Osteoblast (primary cell): ENCODE data around the gene SYT8. TPM values are rescaled to one million over a fixed set of nuclear protein-coding genes. Genes with fewer than 3 reads are reported as not detected.
A peak's percentile ranks its signal among the peaks of the same experiment; 100 is the strongest.

Experiments
- DNase-seq: peaks from one replicate; pipeline ENCODE4 v3.0.0; 2011; ENCODE audit warnings: low spot score, mixed read lengths; ENCODE audit not compliant: insufficient read length; ENCODE audit errors: missing footprints
- H2AFZ ChIP-seq: 2 replicates; pipeline ENCODE4 v1.6.0; 2011; ENCODE audit warnings: mild to moderate bottlenecking, low read length
- H3K27ac ChIP-seq: 2 replicates; pipeline ENCODE4 v1.5.1; 2011; ENCODE audit warnings: mild to moderate bottlenecking, low read depth, low read length, moderate library complexity
- H3K27me3 ChIP-seq: 2 replicates; pipeline ENCODE4 v1.6.0; 2012; ENCODE audit warnings: mild to moderate bottlenecking, control low read depth, inconsistent platforms, low read length, moderate library complexity; ENCODE audit not compliant: insufficient read depth
- H3K36me3 ChIP-seq: 2 replicates; pipeline ENCODE4 v1.5.1; 2011; ENCODE audit warnings: mild to moderate bottlenecking, low read length, control low read depth, moderate library complexity; ENCODE audit not compliant: insufficient read depth
- H3K4me1 ChIP-seq: 2 replicates; pipeline ENCODE4 v1.5.1; 2011; ENCODE audit warnings: mild to moderate bottlenecking, low read length, control low read depth, moderate library complexity; ENCODE audit not compliant: insufficient read depth
- H3K4me2 ChIP-seq: 2 replicates; pipeline ENCODE4 v1.6.0; 2011; ENCODE audit warnings: mild to moderate bottlenecking, low read length; ENCODE audit not compliant: insufficient read depth
- H3K4me3 ChIP-seq: fragments of 200-600 bp; sonication (generic); 3 replicates; pipeline ENCODE4 v1.5.1; 2012; ENCODE audit warnings: mild to moderate bottlenecking, low read length, inconsistent platforms; ENCODE audit not compliant: insufficient read depth
- H3K79me2 ChIP-seq: 2 replicates; pipeline ENCODE4 v1.6.0; 2012; ENCODE audit warnings: mild to moderate bottlenecking, low read length, control low read depth, inconsistent platforms; ENCODE audit not compliant: insufficient read depth
- H3K9me3 ChIP-seq: 2 replicates; pipeline ENCODE4 v1.5.1; 2011; ENCODE audit warnings: low read depth, low read length, control low read depth
- H4K20me1 ChIP-seq: 2 replicates; pipeline ENCODE4 v1.6.0; 2012; ENCODE audit warnings: mild to moderate bottlenecking, low read length, control low read depth; ENCODE audit not compliant: insufficient read depth
- CTCF ChIP-seq: IDR thresholded peaks from 2 replicates; pipeline ENCODE4 v1.5.1; 2011; ENCODE audit warnings: mild to moderate bottlenecking, low read depth, low read length, moderate library complexity; ENCODE audit errors: extremely low read depth
- total RNA-seq: library from RNA; depleted of rRNA; stranded (reverse); fragments of >200 nt; gene quantifications from 2 replicates; pipeline ENCODE4 v1.2.3, GENCODE V29; 2012

Gene SYT8
- 0.36 and 0.59 TPM in 2 replicates for total RNA-seq

- no peaks in the 10 kb centered on the region for H4K20me1 ChIP-seq
- peak; percentile 83 for DNase-seq
- H3K9me3 ChIP-seq = no peaks in the 10 kb centered on the region
- H3K4me1 ChIP-seq = peaks cover 6% of the 10 kb centered on the region
- no peak within 1 kb of the TSS for H2AFZ ChIP-seq
- no peaks in the 10 kb centered on the region for H3K79me2 ChIP-seq
- no peak for TF ChIP-seq CTCF
- no peak within 1 kb of the TSS for H3K4me2 ChIP-seq
- H3K27ac ChIP-seq = no peak within 1 kb of the TSS
- no peaks in the 10 kb centered on the region for H3K27me3 ChIP-seq
- H3K4me3 ChIP-seq = no peak within 1 kb of the TSS
- no peaks in the 10 kb centered on the region for H3K36me3 ChIP-seq
These were observed at the start of gene SYT8 for GRCh38 chr11:1834779-1835670. SYT8 (plus strand) TSS chr11:1834990; CDS start chr11:1835106, 116 bp downstream.

- no peaks in the 10 kb centered on the region for H3K9me3 ChIP-seq
- no peaks in the 10 kb centered on the region for H4K20me1 ChIP-seq
- H3K79me2 ChIP-seq = no peaks in the 10 kb centered on the region
- no peak for TF ChIP-seq CTCF
- H3K4me1 ChIP-seq = no peaks in the 10 kb centered on the region
- no peak overlapping the region for H2AFZ ChIP-seq
- no peaks in the 10 kb centered on the region for H3K36me3 ChIP-seq
- DNase-seq = peak; percentile 32
- no peak overlapping the region for H3K4me3 ChIP-seq
- peaks cover 18% of the 10 kb centered on the region for H3K27me3 ChIP-seq
- no peak overlapping the region for H3K27ac ChIP-seq
- no peak overlapping the region for H3K4me2 ChIP-seq
These were observed 48.9 kb upstream of the SYT8 start for GRCh38 chr11:1785749-1786413.

GRCh38 chr11:1786466-1786865 is 48.3 kb upstream of the SYT8 start:
- no peak for DNase-seq
- Histone ChIP-seq H3K4me3 (no peak overlapping the region), H3K4me2 (no peak overlapping the region), H3K4me1 (no peaks in the 10 kb centered on the region), H2AFZ (no peak overlapping the region), H3K27ac (no peak overlapping the region), H3K79me2 (no peaks in the 10 kb centered on the region), H3K9me3 (no peaks in the 10 kb centered on the region), H3K27me3 (peaks cover 19% of the 10 kb centered on the region), H3K36me3 (no peaks in the 10 kb centered on the region), H4K20me1 (no peaks in the 10 kb centered on the region)
- TF ChIP-seq CTCF = no peak

GRCh38 chr11:1791912-1792311 is 42.9 kb upstream of the SYT8 start:
- H3K4me2 ChIP-seq = no peak overlapping the region
- H3K4me1 ChIP-seq = peaks cover 4% of the 10 kb centered on the region
- TF ChIP-seq CTCF = no peak
- DNase-seq = no peak
- H3K9me3 ChIP-seq = no peaks in the 10 kb centered on the region
- H3K4me3 ChIP-seq = no peak overlapping the region
- H3K79me2 ChIP-seq = no peaks in the 10 kb centered on the region
- H3K27me3 ChIP-seq = peaks cover 28% of the 10 kb centered on the region
- no peaks in the 10 kb centered on the region for H4K20me1 ChIP-seq
- H3K27ac ChIP-seq = no peak overlapping the region
- H2AFZ ChIP-seq = no peak overlapping the region
- no peaks in the 10 kb centered on the region for H3K36me3 ChIP-seq
